IMR-90 (cell line): ENCODE results near the gene CC2D1A. TPM values are rescaled to one million over a fixed set of nuclear protein-coding genes. Genes with fewer than 3 reads are reported as not detected.

Experiments used
- ATAC-seq: fragments of 200-7000 bp; cut with Tn5 transposase; 2 replicates; pipeline ENCODE4 v1.9.1; 2020; ENCODE audit warnings: low read depth, mild to moderate bottlenecking, moderate library complexity
- BruUV-seq: library from RNA; stranded (reverse); fragments of 400-500 nt; replicated peaks from 2 replicates; lab custom pipeline; 2021; lab: Mats Ljungman, UMichigan
- CTCF ChIA-PET: fragments of 300-600 bp; formaldehyde crosslinking; extraction: SDS; loops from one replicate; lab custom pipeline; 2021; ENCODE audit warnings: antibody characterized with exemption; lab: Yijun Ruan, JAX
- POLR2A ChIA-PET: fragments of 300-600 bp; sonication (Branson Sonifier 250); formaldehyde crosslinking; loops from one replicate; lab custom pipeline; 2022; ENCODE audit warnings: antibody characterized with exemption; ENCODE audit not compliant: unreplicated experiment; lab: Charles Lee
- DNase-seq: peaks from one replicate; pipeline ENCODE4 v3.0.0; 2013
- H2AFZ ChIP-seq: replicated peaks from 2 replicates; pipeline ENCODE3; 2013; ENCODE audit warnings: low read length, mild to moderate bottlenecking; ENCODE audit not compliant: poor library complexity
- H2AK5ac ChIP-seq: 2 replicates; pipeline ENCODE4 v1.6.1; 2013; ENCODE audit warnings: low read depth, low read length, inconsistent platforms
- H2AK9ac ChIP-seq: replicated peaks from 2 replicates; pipeline ENCODE3; 2013; ENCODE audit warnings: mild to moderate bottlenecking, low read depth, low read length, moderate library complexity; ENCODE audit not compliant: poor library complexity
- H2BK120ac ChIP-seq: 2 replicates; pipeline ENCODE4 v1.6.1; 2013; ENCODE audit warnings: low read depth, low read length, inconsistent platforms
- H2BK15ac ChIP-seq: 3 replicates; pipeline ENCODE4 v1.6.1; 2013; ENCODE audit warnings: low read depth, low read length, inconsistent platforms
- H2BK20ac ChIP-seq: 2 replicates; pipeline ENCODE4 v1.6.1; 2013; ENCODE audit warnings: low read depth, mild to moderate bottlenecking, inconsistent platforms, low read length, moderate library complexity
- H2BK5ac ChIP-seq: 2 replicates; pipeline ENCODE4 v1.6.1; 2013; ENCODE audit warnings: mild to moderate bottlenecking, low read depth, low read length, inconsistent platforms; ENCODE audit not compliant: poor library complexity, severe bottlenecking
- H3K14ac ChIP-seq: replicated peaks from 2 replicates; pipeline ENCODE4 v1.6.1; 2013; ENCODE audit warnings: low read depth, low read length, inconsistent platforms
- H3K18ac ChIP-seq: 2 replicates; pipeline ENCODE4 v1.6.1; 2013; ENCODE audit warnings: low read depth, low read length, control low read depth
- H3K23ac ChIP-seq: 2 replicates; pipeline ENCODE4 v1.6.1; 2013; ENCODE audit warnings: low read depth, low read length, inconsistent platforms
- H3K27ac ChIP-seq: 2 replicates; pipeline ENCODE4 v1.5.1; 2013; ENCODE audit warnings: mild to moderate bottlenecking, control low read depth, low read length; ENCODE audit not compliant: insufficient read depth
- H3K27me3 ChIP-seq: 2 replicates; pipeline ENCODE4 v1.6.1; 2013; ENCODE audit warnings: low read length; ENCODE audit not compliant: control insufficient read depth, insufficient read depth
- H3K36me3 ChIP-seq: 2 replicates; pipeline ENCODE4 v1.6.1; 2013; ENCODE audit warnings: low read length, mixed read lengths; ENCODE audit not compliant: control insufficient read depth, insufficient read depth
- H3K4ac ChIP-seq: 2 replicates; pipeline ENCODE4 v1.6.1; 2013; ENCODE audit warnings: low read depth, low read length, inconsistent platforms
- H3K4me1 ChIP-seq: 2 replicates; pipeline ENCODE4 v1.6.1; 2013; ENCODE audit warnings: low read length, mixed read lengths; ENCODE audit not compliant: control insufficient read depth, insufficient read depth
- H3K4me2 ChIP-seq: 2 replicates; pipeline ENCODE4 v1.6.1; 2013; ENCODE audit warnings: low read depth, mild to moderate bottlenecking, control low read depth, low read length, moderate library complexity
- H3K4me3 ChIP-seq: 2 replicates; pipeline ENCODE4 v1.5.1; 2013; ENCODE audit warnings: low read depth, mild to moderate bottlenecking, control low read depth, low read length, moderate library complexity; ENCODE audit not compliant: insufficient read depth
- H3K56ac ChIP-seq: 2 replicates; pipeline ENCODE4 v1.6.1; 2013; ENCODE audit warnings: low read length, inconsistent platforms; ENCODE audit not compliant: insufficient read depth; ENCODE audit errors: extremely low read depth
- H3K79me1 ChIP-seq, 2 experiments: 2 replicates each; pipeline ENCODE4 v1.6.1; 2013; ENCODE audit warnings: low read length in 2 of 2, inconsistent platforms in 1 of 2, low read depth in 1 of 2
- H3K9ac ChIP-seq: 2 replicates; pipeline ENCODE4 v1.6.1; 2013; ENCODE audit warnings: low read depth, low read length, control low read depth
- H3K9me1 ChIP-seq: 2 replicates; pipeline ENCODE4 v1.6.1; 2013; ENCODE audit warnings: low read length, inconsistent platforms; ENCODE audit not compliant: insufficient read depth
- H3K9me3 ChIP-seq: 2 replicates; pipeline ENCODE4 v1.6.1; 2013; ENCODE audit warnings: low read length; ENCODE audit not compliant: control insufficient read depth, insufficient read depth
- H4K20me1 ChIP-seq: 2 replicates; pipeline ENCODE4 v1.6.1; 2013; ENCODE audit warnings: low read length, inconsistent platforms; ENCODE audit not compliant: insufficient read depth
- H4K5ac ChIP-seq: 2 replicates; pipeline ENCODE4 v1.6.1; 2013; ENCODE audit warnings: mild to moderate bottlenecking, low read depth, low read length, control low read depth
- H4K8ac ChIP-seq, 2 experiments: 2 replicates each; pipeline ENCODE4 v1.6.1; 2013; ENCODE audit warnings: low read depth in 2 of 2, low read length in 2 of 2, control low read depth in 1 of 2, inconsistent platforms in 1 of 2
- H4K91ac ChIP-seq: 2 replicates; pipeline ENCODE4 v1.6.1; 2013; ENCODE audit warnings: low read depth, low read length, inconsistent platforms; ENCODE audit not compliant: insufficient read depth
- CEBPB ChIP-seq: IDR thresholded peaks from 2 replicates; pipeline ENCODE4 v1.6.1; 2012; ENCODE audit warnings: low read depth, low read length, improper control_type of control experiment
- CHD1 ChIP-seq: IDR thresholded peaks from 2 replicates; pipeline ENCODE4 v1.6.1; 2012; ENCODE audit warnings: low read depth, low read length, improper control_type of control experiment
- CTCF ChIP-seq: conservative IDR thresholded peaks from 2 replicates; pipeline ENCODE4 v1.5.1; 2012; ENCODE audit warnings: mild to moderate bottlenecking, low read depth, low read length, improper control_type of control experiment
- FOS ChIP-seq: fragments of 150-350 bp; IDR thresholded peaks from 2 replicates; pipeline ENCODE4 v1.6.1; 2016; ENCODE audit warnings: low read depth, low read length
- MAZ ChIP-seq: IDR thresholded peaks from 2 replicates; pipeline ENCODE4 v1.6.1; 2012; ENCODE audit warnings: low read depth, mild to moderate bottlenecking, low read length, improper control_type of control experiment, moderate library complexity, borderline replicate concordance
- WGBS, 2 experiments: methylation state at CpG; one replicate each; pipeline versions ENCODE4 v1.1.5 to v1.1.7; 2013; ENCODE audit warnings: missing lambda C conversion rate in 2 of 2; ENCODE audit not compliant: insufficient read length in 1 of 2; ENCODE audit errors: extremely low coverage in 2 of 2; 5-methylcytosine and 5-hydroxymethylcytosine counted together
- dilution Hi-C: fragments of 300-500 bp; cut with HindIII; formaldehyde crosslinking; loops from one replicate; pipeline ENCODE4 v1.14.3; 2018; ENCODE audit warnings: low sequenced_read_pairs; ENCODE audit not compliant: unreplicated experiment
- in situ Hi-C: fragments of 300-500 bp; cut with MboI; formaldehyde crosslinking; loops from 3 replicates; pipeline ENCODE4 v1.14.3; 2019; ENCODE audit warnings: low sequenced_read_pairs, inconsistent platforms, mixed read lengths
- intact Hi-C: fragments of 100-400 bp; cut with micrococcal nuclease; formaldehyde crosslinking; loops from 2 replicates; pipeline ENCODE4 v1.10.0; 2022
- polyA plus RNA-seq, 3 experiments: library from polyadenylated mRNA; depleted of rRNA; stranded (reverse); fragments of >200 nt; gene quantifications; 2 replicates each; pipeline ENCODE4 v1.2.3, GENCODE V29; 2012; ENCODE audit warnings: low replicate concordance in 1 of 3
- total RNA-seq: library from RNA; depleted of rRNA; stranded (reverse); fragments of >200 nt; gene quantifications from 2 replicates; pipeline ENCODE4 v1.2.3, GENCODE V29; 2012

The CC2D1A gene
- total and polyA plus RNA-seq, 2 of the 4 experiments (the other 2 are of a cell fraction), result 4.1 to 14.7 TPM

- Histone ChIP-seq H3K4ac (no peak overlapping the region), H3K9ac (no peak overlapping the region), H4K8ac (no peak overlapping the region), H3K9me1 (no peaks in the 10 kb centered on the region), H3K36me3 (peaks cover 31% of the 10 kb centered on the region), H2AFZ (no peak overlapping the region), H3K4me3 (no peak overlapping the region), H4K20me1 (no peaks in the 10 kb centered on the region), H3K14ac (no peak overlapping the region), H3K4me2 (no peak overlapping the region), H3K27ac (no peak overlapping the region), H2BK5ac (no peak overlapping the region), H2BK120ac (no peak overlapping the region), H3K9me3 (no peaks in the 10 kb centered on the region), H2AK5ac (no peak overlapping the region), H4K91ac (no peak overlapping the region), H3K56ac (no peak overlapping the region), H3K79me1 (no peaks in the 10 kb centered on the region), H3K23ac (no peak overlapping the region), H2BK15ac (no peak overlapping the region), H3K4me1 (peaks cover 2% of the 10 kb centered on the region; the same call in 1 of the 2 replicates), H2BK20ac (no peak overlapping the region), H3K27me3 (no peaks in the 10 kb centered on the region), H4K5ac (no peak overlapping the region), H2AK9ac (no peak overlapping the region), H3K18ac (no peak overlapping the region)
- ChIA-PET POLR2A (no interaction called here), CTCF (no interaction called here)
- ATAC-seq, result no peak
- no peak for TF ChIP-seq MAZ
- no peak for TF ChIP-seq CHD1
- no peak for TF ChIP-seq FOS
- no peak for TF ChIP-seq CTCF
- no peak for TF ChIP-seq CEBPB
- in situ Hi-C loops, result no loop called here
- dilution Hi-C loops, result no loop called here
- no peak for DNase-seq
- 100% methylated on average over 4 of the region's 17 CpGs; no CpG with 5 or more reads in 1 of the 2 experiments for WGBS, 2 experiments
- BruUV-seq, result no TSS peak
- intact Hi-C loops, result no loop called here
These were observed 7.4 kb downstream of the CC2D1A start for GRCh38 chr19:13913352-13913751.
